ENCODE data around the gene SFXN5. TPM values are rescaled to one million over a fixed set of nuclear protein-coding genes. Genes with fewer than 3 reads are reported as not detected.

Gene SFXN5
- total and polyA plus RNA-seq, 2 donors (not counting 3 experiments of a cell fraction or from before 2014, with no cell fraction given): 18.7 to 28.6 TPM

DNA sequence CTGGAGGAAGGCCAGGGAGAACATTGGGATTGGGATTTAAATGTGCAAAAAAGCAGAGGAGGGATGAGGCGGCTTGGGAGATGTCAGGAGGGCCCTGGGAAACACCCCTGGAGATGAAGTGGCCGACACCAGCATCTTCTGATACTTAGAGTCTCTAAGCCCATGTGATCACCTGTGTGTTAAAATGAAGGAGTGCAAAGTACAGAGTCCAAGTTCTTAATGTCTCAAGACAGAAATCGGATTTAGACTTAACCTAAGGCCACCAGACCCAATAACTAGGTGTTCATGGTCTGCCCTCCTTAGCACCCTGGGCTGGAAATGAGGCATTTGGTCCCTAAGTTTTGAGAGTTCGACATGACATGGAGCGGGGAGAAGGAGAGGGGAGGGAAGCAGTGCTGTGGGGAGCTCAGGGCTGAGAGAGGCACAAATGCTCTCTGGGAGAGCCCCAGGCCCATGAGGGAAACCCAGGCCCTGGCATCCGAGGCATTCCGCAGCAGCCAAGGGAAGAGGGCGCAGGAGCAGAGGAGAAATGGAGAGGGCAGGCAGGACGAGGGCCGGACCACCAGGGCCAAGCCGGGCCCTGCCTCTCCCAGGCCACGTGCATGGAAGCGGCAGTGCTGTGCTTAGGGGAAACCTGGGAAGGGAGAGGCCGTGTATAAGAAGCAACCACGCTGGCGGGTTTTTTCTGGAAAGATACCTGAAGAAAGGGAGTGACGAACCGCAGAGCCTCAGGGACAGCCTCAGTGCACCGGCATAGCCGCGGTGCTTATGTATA is 63.3 kb downstream of the SFXN5 start:
- H3K27me3 ChIP-seq (ENCODE audit: control insufficient read depth in 2 of 2, insufficient read depth in 2 of 2, low read length in 2 of 2): no peaks in the 10 kb centered on the region
- ChIA-PET POLR2A (no interaction called here), CTCF (interaction anchor here (1.7 kb wide), 1 partner anchor 169 kb away, joined by 6 read pairs; no protein-coding TSS in a partner anchor)
- intact Hi-C loops (cut with micrococcal nuclease): no loop called here
- BruUV-seq (replicated peaks): no TSS peak
- peaks cover 21% of the 10 kb centered on the region for H3K4me1 ChIP-seq (ENCODE audit: control insufficient read depth, extremely low read depth, insufficient read depth, low read length)
- H3K27ac ChIP-seq (ENCODE audit: insufficient read depth, low read depth, low read length): no peak overlapping the region
- no peaks in the 10 kb centered on the region for H3K9me1 ChIP-seq (replicated peaks; ENCODE audit: control insufficient read depth, extremely low read depth, insufficient read depth, low read length)
- DNase-seq (ENCODE audit: low read depth, low spot score) (no peak), FAIRE-seq (no peak)
- dilution Hi-C loops (cut with MboI; ENCODE audit: extremely low pct_ligation_motif_present, low sequenced_read_pairs): no loop called here
- TF ChIP-seq, protein P1, sequence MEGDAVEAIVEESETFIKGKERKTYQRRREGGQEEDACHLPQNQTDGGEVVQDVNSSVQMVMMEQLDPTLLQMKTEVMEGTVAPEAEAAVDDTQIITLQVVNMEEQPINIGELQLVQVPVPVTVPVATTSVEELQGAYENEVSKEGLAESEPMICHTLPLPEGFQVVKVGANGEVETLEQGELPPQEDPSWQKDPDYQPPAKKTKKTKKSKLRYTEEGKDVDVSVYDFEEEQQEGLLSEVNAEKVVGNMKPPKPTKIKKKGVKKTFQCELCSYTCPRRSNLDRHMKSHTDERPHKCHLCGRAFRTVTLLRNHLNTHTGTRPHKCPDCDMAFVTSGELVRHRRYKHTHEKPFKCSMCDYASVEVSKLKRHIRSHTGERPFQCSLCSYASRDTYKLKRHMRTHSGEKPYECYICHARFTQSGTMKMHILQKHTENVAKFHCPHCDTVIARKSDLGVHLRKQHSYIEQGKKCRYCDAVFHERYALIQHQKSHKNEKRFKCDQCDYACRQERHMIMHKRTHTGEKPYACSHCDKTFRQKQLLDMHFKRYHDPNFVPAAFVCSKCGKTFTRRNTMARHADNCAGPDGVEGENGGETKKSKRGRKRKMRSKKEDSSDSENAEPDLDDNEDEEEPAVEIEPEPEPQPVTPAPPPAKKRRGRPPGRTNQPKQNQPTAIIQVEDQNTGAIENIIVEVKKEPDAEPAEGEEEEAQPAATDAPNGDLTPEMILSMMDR (IDR thresholded peaks at IDR 0.05; ENCODE audit: extremely low read depth in 1 of 2, insufficient read depth in 1 of 2, low read depth in 1 of 2, low read length in 2 of 2): no peak
- TF ChIP-seq GATA2 (IDR thresholded peaks at IDR 0.05; ENCODE audit: insufficient read depth, insufficient read length, low read depth, low read length) (no peak), POLR2AphosphoS5 (IDR thresholded peaks at IDR 0.05; ENCODE audit: insufficient read depth, low read depth, low read length) (no peak), EZH2 (IDR thresholded peaks at IDR 0.05; ENCODE audit: borderline replicate concordance, low read depth, low read length, severe bottlenecking) (no peak)
- no peaks in the 10 kb centered on the region for H4K20me1 ChIP-seq (replicated peaks; ENCODE audit: control insufficient read depth, extremely low read depth, insufficient read depth, low read length)
- no peak overlapping the region for H2AFZ ChIP-seq (ENCODE audit: low read depth, low read length)
- H3K4me3 ChIP-seq (replicated peaks in 1 of 3; ENCODE audit: insufficient read depth in 1 of 3, low read depth in 1 of 3, low read length in 3 of 3): no peak overlapping the region
- H3K4me2 ChIP-seq (ENCODE audit: insufficient read depth, low read length): no peak overlapping the region
- no peaks in the 10 kb centered on the region for H3K79me2 ChIP-seq (ENCODE audit: control insufficient read depth, insufficient read depth, low read length)
- H3K36me3 ChIP-seq (ENCODE audit: control insufficient read depth in 2 of 2, extremely low read depth in 1 of 2, insufficient read depth in 2 of 2, low read length in 2 of 2): no peaks in the 10 kb centered on the region
- H3K9ac ChIP-seq (replicated peaks; ENCODE audit: extremely low read depth, insufficient read depth, low read length): no peak overlapping the region
- no peaks in the 10 kb centered on the region for H3K9me3 ChIP-seq (replicated peaks; ENCODE audit: control insufficient read depth, insufficient read depth, low read length)
